ENCODE results near the gene FRMD6.
"Not testable (repeated sequence)": the region's sequence is repeated elsewhere in the genome, so short reads cannot be mapped to it uniquely, and the experiment has no call there.

FRMD6 gene

DNA sequence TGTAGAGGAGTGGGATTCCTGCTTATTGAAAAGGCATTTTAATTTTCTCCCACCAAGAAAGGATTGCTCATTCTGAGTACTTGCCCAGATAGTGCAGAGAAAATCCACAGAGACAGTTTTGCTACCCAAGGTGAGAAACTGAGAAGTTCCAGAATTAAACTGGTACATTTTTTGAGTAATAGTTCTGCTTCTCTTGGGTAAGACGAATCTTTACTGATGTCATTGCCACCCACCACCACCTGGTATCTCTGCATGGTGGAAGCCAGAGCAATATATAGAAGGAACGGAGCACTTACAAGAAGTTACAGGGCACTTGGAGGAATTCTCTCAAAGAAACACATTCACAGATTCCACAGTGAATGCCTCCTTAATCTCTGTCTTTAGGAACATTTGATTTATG, 20.7 kb upstream of the FRMD6 start:
- no peaks in the 10 kb centered on the region for H4K20me1 ChIP-seq (ENCODE audit: insufficient read depth, low read length)
- H3K4me1 ChIP-seq (ENCODE audit: insufficient read depth, low read length) = peaks cover 16% of the 10 kb centered on the region
- no peak overlapping the region for H2AFZ ChIP-seq (ENCODE audit: low read depth, low read length)
- no peak for DNase-seq
- H3K79me2 ChIP-seq (ENCODE audit: insufficient read depth, low read length) = no peaks in the 10 kb centered on the region
- no peak for TF ChIP-seq EZH2 (IDR thresholded peaks at IDR 0.05; ENCODE audit: borderline replicate concordance, low read depth, low read length, severe bottlenecking)
- TF ChIP-seq, protein P1, sequence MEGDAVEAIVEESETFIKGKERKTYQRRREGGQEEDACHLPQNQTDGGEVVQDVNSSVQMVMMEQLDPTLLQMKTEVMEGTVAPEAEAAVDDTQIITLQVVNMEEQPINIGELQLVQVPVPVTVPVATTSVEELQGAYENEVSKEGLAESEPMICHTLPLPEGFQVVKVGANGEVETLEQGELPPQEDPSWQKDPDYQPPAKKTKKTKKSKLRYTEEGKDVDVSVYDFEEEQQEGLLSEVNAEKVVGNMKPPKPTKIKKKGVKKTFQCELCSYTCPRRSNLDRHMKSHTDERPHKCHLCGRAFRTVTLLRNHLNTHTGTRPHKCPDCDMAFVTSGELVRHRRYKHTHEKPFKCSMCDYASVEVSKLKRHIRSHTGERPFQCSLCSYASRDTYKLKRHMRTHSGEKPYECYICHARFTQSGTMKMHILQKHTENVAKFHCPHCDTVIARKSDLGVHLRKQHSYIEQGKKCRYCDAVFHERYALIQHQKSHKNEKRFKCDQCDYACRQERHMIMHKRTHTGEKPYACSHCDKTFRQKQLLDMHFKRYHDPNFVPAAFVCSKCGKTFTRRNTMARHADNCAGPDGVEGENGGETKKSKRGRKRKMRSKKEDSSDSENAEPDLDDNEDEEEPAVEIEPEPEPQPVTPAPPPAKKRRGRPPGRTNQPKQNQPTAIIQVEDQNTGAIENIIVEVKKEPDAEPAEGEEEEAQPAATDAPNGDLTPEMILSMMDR (IDR thresholded peaks at IDR 0.05; ENCODE audit: borderline replicate concordance, extremely low read depth, low read length, poor library complexity, severe bottlenecking) = no peak
- H3K27me3 ChIP-seq (ENCODE audit: insufficient read depth, low read length, poor library complexity) = no peaks in the 10 kb centered on the region
- H3K9me3 ChIP-seq (ENCODE audit: insufficient read depth, low read length, severe bottlenecking) = no peaks in the 10 kb centered on the region
- ATAC-seq (ENCODE audit: insufficient read depth, low read depth) = no peak
- no peak overlapping the region for H3K4me2 ChIP-seq (ENCODE audit: insufficient read depth, low read length)
- H3K27ac ChIP-seq (ENCODE audit: low read length) = no peak overlapping the region
- no peak overlapping the region for H3K9ac ChIP-seq (ENCODE audit: low read depth, low read length)
- H3K36me3 ChIP-seq (ENCODE audit: insufficient read depth, low read length) = no peaks in the 10 kb centered on the region
- no peak overlapping the region for H3K4me3 ChIP-seq (ENCODE audit: low read depth in 1 of 2, low read length in 2 of 2)

DNA sequence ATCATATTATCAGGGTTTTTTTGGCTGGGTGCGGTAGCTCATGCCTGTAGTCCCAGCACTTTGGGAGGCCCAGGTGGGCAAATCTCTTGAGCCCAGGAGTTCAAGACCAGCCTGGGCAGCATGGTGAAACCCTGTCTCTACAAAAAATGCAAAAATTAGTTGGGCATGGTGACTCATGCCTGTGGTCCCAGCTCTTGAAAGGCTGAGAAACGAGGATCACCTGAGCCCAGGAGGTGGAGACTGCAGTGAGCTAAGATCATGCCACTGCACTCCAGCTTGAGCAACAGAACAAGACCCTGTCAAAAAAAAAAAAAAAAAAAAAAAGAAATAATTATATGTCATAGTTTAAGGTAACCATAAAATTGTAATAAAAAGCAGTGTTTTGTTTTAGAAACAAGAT, 18.4 kb upstream of the FRMD6 start:
- not testable (repeated sequence) for H3K4me2 ChIP-seq (ENCODE audit: insufficient read depth, low read length); H3K4me1 ChIP-seq (ENCODE audit: insufficient read depth, low read length); H3K79me2 ChIP-seq (ENCODE audit: insufficient read depth, low read length); DNase-seq; H3K4me3 ChIP-seq (ENCODE audit: low read depth in 1 of 2, low read length in 2 of 2); H3K9ac ChIP-seq (ENCODE audit: low read depth, low read length); H2AFZ ChIP-seq (ENCODE audit: low read depth, low read length); H3K27me3 ChIP-seq (ENCODE audit: insufficient read depth, low read length, poor library complexity); H3K36me3 ChIP-seq (ENCODE audit: insufficient read depth, low read length); H4K20me1 ChIP-seq (ENCODE audit: insufficient read depth, low read length); H3K9me3 ChIP-seq (ENCODE audit: insufficient read depth, low read length, severe bottlenecking); H3K27ac ChIP-seq (ENCODE audit: low read length)
- ATAC-seq (ENCODE audit: insufficient read depth, low read depth) = 0 out of 3 replicates have a peak, but pooled peaks have one; percentile 33

DNA sequence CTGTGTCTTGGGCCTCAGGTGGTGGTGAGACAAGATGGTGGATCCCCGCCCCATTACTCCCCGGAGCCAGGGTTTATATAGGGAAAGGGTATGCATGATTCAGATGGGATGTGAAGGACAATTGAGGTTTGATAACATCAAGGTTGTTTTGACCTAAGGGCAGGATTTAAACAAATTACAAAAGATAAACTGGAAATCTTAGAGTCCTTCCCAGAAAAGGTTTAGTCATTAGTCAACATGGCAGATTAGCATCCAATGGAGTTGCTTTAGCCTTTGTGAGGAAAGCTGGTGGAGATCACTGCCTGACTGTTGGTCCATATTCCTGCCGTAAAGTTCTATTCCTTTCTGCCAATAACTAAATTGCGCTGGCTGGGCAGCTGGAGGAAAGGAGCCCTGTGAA, 15.6 kb upstream of the FRMD6 start:
- H3K4me3 ChIP-seq (ENCODE audit: low read depth in 1 of 2, low read length in 2 of 2) = no peak overlapping the region
- H4K20me1 ChIP-seq (ENCODE audit: insufficient read depth, low read length) = no peaks in the 10 kb centered on the region
- H3K27me3 ChIP-seq (ENCODE audit: insufficient read depth, low read length, poor library complexity) = no peaks in the 10 kb centered on the region
- no peaks in the 10 kb centered on the region for H3K9me3 ChIP-seq (ENCODE audit: insufficient read depth, low read length, severe bottlenecking)
- ATAC-seq (ENCODE audit: insufficient read depth, low read depth) (no peak), DNase-seq (no peak)
- no peak overlapping the region for H2AFZ ChIP-seq (ENCODE audit: low read depth, low read length)
- no peak overlapping the region for H3K4me2 ChIP-seq (ENCODE audit: insufficient read depth, low read length)
- no peaks in the 10 kb centered on the region for H3K4me1 ChIP-seq (ENCODE audit: insufficient read depth, low read length)
- no peak overlapping the region for H3K9ac ChIP-seq (ENCODE audit: low read depth, low read length)
- TF ChIP-seq, protein P1 (IDR thresholded peaks at IDR 0.05; ENCODE audit: borderline replicate concordance, extremely low read depth, low read length, poor library complexity, severe bottlenecking) = no peak
- TF ChIP-seq EZH2 (IDR thresholded peaks at IDR 0.05; ENCODE audit: borderline replicate concordance, low read depth, low read length, severe bottlenecking) = no peak
- H3K36me3 ChIP-seq (ENCODE audit: insufficient read depth, low read length) = no peaks in the 10 kb centered on the region
- H3K27ac ChIP-seq (ENCODE audit: low read length) = no peak overlapping the region
- no peaks in the 10 kb centered on the region for H3K79me2 ChIP-seq (ENCODE audit: insufficient read depth, low read length)

DNA sequence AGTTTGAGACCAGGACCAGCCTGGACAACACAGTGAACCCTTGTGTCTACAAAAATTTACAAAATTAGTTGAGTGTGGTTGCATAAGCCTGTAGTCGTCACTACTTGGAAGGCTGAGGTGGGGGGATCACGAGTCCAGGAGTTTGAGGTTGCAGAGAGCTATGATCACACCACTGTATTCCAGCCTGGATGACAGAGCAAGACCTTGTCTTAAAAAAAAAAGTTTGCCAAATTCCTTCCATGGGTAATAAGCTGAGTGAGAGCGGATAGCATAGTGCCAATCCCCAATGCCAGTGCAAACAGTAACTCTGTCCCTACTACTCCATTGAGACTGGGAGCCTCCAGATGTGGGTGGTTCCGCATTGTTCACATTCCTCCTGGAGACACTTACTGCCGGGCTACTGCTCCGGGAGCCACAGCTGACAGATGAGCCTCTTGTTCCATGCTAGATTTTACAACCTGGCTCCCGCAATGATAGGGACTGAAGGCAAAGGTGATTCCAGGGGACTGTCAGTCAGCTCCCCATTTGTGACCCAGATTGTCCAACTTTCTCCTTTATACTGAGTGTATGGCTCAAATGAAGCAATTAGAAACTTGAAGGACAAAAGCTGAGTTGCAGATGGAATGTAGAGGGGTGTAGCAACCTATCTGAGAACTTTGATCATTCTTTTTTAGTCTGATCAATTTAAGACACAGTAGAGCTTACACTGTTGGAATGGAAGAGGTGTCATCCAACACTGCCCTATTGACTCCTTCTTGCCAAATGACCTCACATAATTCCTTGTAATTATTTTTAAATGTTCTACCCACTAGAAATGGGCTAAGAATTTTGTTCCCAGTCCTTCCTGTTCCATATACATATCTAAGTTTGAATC, 13.4 kb upstream of the FRMD6 start:
- Histone ChIP-seq H2AFZ (ENCODE audit: low read depth, low read length) (no peak overlapping the region), H3K4me1 (ENCODE audit: insufficient read depth, low read length) (no peaks in the 10 kb centered on the region), H3K4me3 (ENCODE audit: low read depth in 1 of 2, low read length in 2 of 2) (no peak overlapping the region), H3K9me3 (ENCODE audit: insufficient read depth, low read length, severe bottlenecking) (no peaks in the 10 kb centered on the region), H3K79me2 (ENCODE audit: insufficient read depth, low read length) (no peaks in the 10 kb centered on the region), H3K27ac (ENCODE audit: low read length) (no peak overlapping the region), H3K36me3 (ENCODE audit: insufficient read depth, low read length) (no peaks in the 10 kb centered on the region), H3K27me3 (ENCODE audit: insufficient read depth, low read length, poor library complexity) (no peaks in the 10 kb centered on the region), H3K4me2 (ENCODE audit: insufficient read depth, low read length) (no peak overlapping the region), H3K9ac (ENCODE audit: low read depth, low read length) (no peak overlapping the region), H4K20me1 (ENCODE audit: insufficient read depth, low read length) (no peaks in the 10 kb centered on the region)
- DNase-seq (no peak), ATAC-seq (ENCODE audit: insufficient read depth, low read depth) (no peak)
- TF ChIP-seq, protein P1 (IDR thresholded peaks at IDR 0.05; ENCODE audit: borderline replicate concordance, extremely low read depth, low read length, poor library complexity, severe bottlenecking) = no peak
- no peak for TF ChIP-seq EZH2 (IDR thresholded peaks at IDR 0.05; ENCODE audit: borderline replicate concordance, low read depth, low read length, severe bottlenecking)

Data from DND-41 (cell line).